Colonic mucosa (tissue), 4 donors: Measurements from ENCODE around the gene SLC8B1. TPM values are rescaled to one million over a fixed set of nuclear protein-coding genes. Genes with fewer than 3 reads are reported as not detected.

Experiments
- DNase-seq: peaks from one replicate; pipeline ENCODE4 v3.0.0-alpha.2; 2020
- H3K27ac ChIP-seq: fragments of 200-600 bp; one replicate; pipeline ENCODE4 v1.8.0; 2021
- H3K27me3 ChIP-seq: fragments of 200-600 bp; one replicate; pipeline ENCODE4 v1.8.0; 2021
- H3K36me3 ChIP-seq: fragments of 200-600 bp; one replicate; pipeline ENCODE4 v1.8.0; 2021
- H3K4me1 ChIP-seq: fragments of 200-600 bp; one replicate; pipeline ENCODE4 v1.8.0; 2021; ENCODE audit warnings: mild to moderate bottlenecking
- H3K4me3 ChIP-seq: fragments of 200-600 bp; one replicate; pipeline ENCODE4 v1.8.0; 2021
- H3K9ac ChIP-seq, 2 donors: one replicate each; pipeline ENCODE4 v1.7.0; 2013; ENCODE audit warnings: control low read depth in 2 of 2, low read depth in 2 of 2, low read length in 2 of 2
- H3K9me3 ChIP-seq: fragments of 200-600 bp; one replicate; pipeline ENCODE4 v1.8.0; 2021
- CTCF ChIP-seq: fragments of 200-600 bp; IDR thresholded peaks from one replicate; pipeline ENCODE4 v1.8.0; 2022; ENCODE audit warnings: antibody characterized with exemption, mild to moderate bottlenecking
- intact Hi-C: fragments of 100-400 bp; cut with DNase I; formaldehyde crosslinking; loops from one replicate; pipeline ENCODE4 v1.14.1; 2022
- total RNA-seq, 2 donors: library from RNA; stranded (reverse); fragmentation: NEBNext Ultra II Directional in 1 of 2; extraction: Animal tissue kit (Norgen Biotek cat#: 25700) in 1 of 2; gene quantifications; one replicate each; pipeline ENCODE4 v1.2.1, GENCODE V29; 2021
- donor health status: healthy.
- donor health status: DM: no; HTN: no; CAD: no.
- donor health status: DM: no; HTN: no; CAD: no.

Gene SLC8B1
- total RNA-seq, 2 donors from 2014 or later: 34.3 to 44.1 TPM

- Histone ChIP-seq H3K4me3 (no peak overlapping the region), H3K27me3 (no peaks in the 10 kb centered on the region), H3K9ac (no peak overlapping the region), H3K9me3 (no peaks in the 10 kb centered on the region), H3K27ac (no peak overlapping the region), H3K4me1 (no peaks in the 10 kb centered on the region), H3K36me3 (no peaks in the 10 kb centered on the region)
- intact Hi-C loops: no loop called here
- no peak for TF ChIP-seq CTCF
- DNase-seq: no peak
These were observed 34.6 kb upstream of the SLC8B1 start for GRCh38 chr12:113369391-113369985.

- no peaks in the 10 kb centered on the region for H3K9me3 ChIP-seq
- no peaks in the 10 kb centered on the region for H3K4me1 ChIP-seq
- no peak overlapping the region for H3K27ac ChIP-seq
- H3K9ac ChIP-seq: no peak overlapping the region
- H3K4me3 ChIP-seq: no peak overlapping the region
- DNase-seq: no peak
- intact Hi-C loops: no loop called here
- H3K27me3 ChIP-seq: no peaks in the 10 kb centered on the region
- TF ChIP-seq CTCF: no peak
- H3K36me3 ChIP-seq: no peaks in the 10 kb centered on the region
These were observed 33.4 kb upstream of the SLC8B1 start for GRCh38 chr12:113368331-113368730.

GRCh38 chr12:113366827-113367226 lies 31.9 kb upstream of the SLC8B1 start:
- H3K9me3 ChIP-seq: no peaks in the 10 kb centered on the region
- no peaks in the 10 kb centered on the region for H3K4me1 ChIP-seq
- H3K36me3 ChIP-seq: no peaks in the 10 kb centered on the region
- no peak overlapping the region for H3K4me3 ChIP-seq
- H3K9ac ChIP-seq: no peak overlapping the region
- TF ChIP-seq CTCF: no peak
- intact Hi-C loops: no loop called here
- no peak for DNase-seq
- H3K27ac ChIP-seq: no peak overlapping the region
- no peaks in the 10 kb centered on the region for H3K27me3 ChIP-seq

- TF ChIP-seq CTCF: no peak
- Histone ChIP-seq H3K27ac (no peak overlapping the region), H3K36me3 (no peaks in the 10 kb centered on the region), H3K9me3 (no peaks in the 10 kb centered on the region), H3K9ac (no peak overlapping the region), H3K4me1 (no peaks in the 10 kb centered on the region), H3K4me3 (no peak overlapping the region), H3K27me3 (no peaks in the 10 kb centered on the region)
- intact Hi-C loops: no loop called here
- DNase-seq: no peak
These were observed 30.9 kb upstream of the SLC8B1 start for GRCh38 chr12:113365639-113366395.

- intact Hi-C loops: no loop called here
- Histone ChIP-seq H3K9ac (no peak overlapping the region), H3K27ac (no peak overlapping the region), H3K4me3 (no peak overlapping the region), H3K4me1 (no peaks in the 10 kb centered on the region), H3K27me3 (no peaks in the 10 kb centered on the region), H3K9me3 (no peaks in the 10 kb centered on the region), H3K36me3 (no peaks in the 10 kb centered on the region)
- TF ChIP-seq CTCF: no peak
- DNase-seq: no peak
These were observed 29.8 kb upstream of the SLC8B1 start for GRCh38 chr12:113364698-113365097.
